SKM-1 treated with dmso at 0.1 percent for 144 hours (cell line): ENCODE results near the gene BAHCC1.
A peak's percentile ranks its signal among the peaks of the same experiment; 100 is the strongest.

ENCODE experiments used
- DNase-seq: peaks from one replicate; lab custom pipeline; 2025; ENCODE audit not compliant: unreplicated experiment; lab: John Stamatoyannopoulos, UW

BAHCC1 gene

GRCh38 chr17:81397314-81398175, 2.3 kb downstream of the BAHCC1 start:
- DNase-seq, result peak; percentile 24

- DNase-seq, result no peak
Measured at GRCh38 chr17:81398176-81398831, 3.0 kb downstream of the BAHCC1 start.

- DNase-seq, result no peak
Measured at GRCh38 chr17:81398832-81399411, 3.7 kb downstream of the BAHCC1 start.

GRCh38 chr17:81399481-81400153, 4.4 kb downstream of the BAHCC1 start:
- DNase-seq, result no peak

- no peak for DNase-seq
Measured at GRCh38 chr17:81400154-81400977, 5.1 kb downstream of the BAHCC1 start.

- DNase-seq, result no peak
Measured at GRCh38 chr17:81400996-81401722, 5.9 kb downstream of the BAHCC1 start.

- no peak for DNase-seq
Measured at GRCh38 chr17:81401723-81402529, 6.7 kb downstream of the BAHCC1 start.

GRCh38 chr17:81402530-81402941, 7.3 kb downstream of the BAHCC1 start:
- no peak for DNase-seq

GRCh38 chr17:81402981-81403467, 7.8 kb downstream of the BAHCC1 start:
- no peak for DNase-seq

GRCh38 chr17:81403671-81404534, 8.6 kb downstream of the BAHCC1 start:
- DNase-seq, result no peak

GRCh38 chr17:81404558-81405165, 9.4 kb downstream of the BAHCC1 start:
- no peak for DNase-seq

- no peak for DNase-seq
Measured at GRCh38 chr17:81405411-81405872, 10.2 kb downstream of the BAHCC1 start.

GRCh38 chr17:81406117-81406953, 11.1 kb downstream of the BAHCC1 start:
- no peak for DNase-seq

- DNase-seq, result no peak
Measured at GRCh38 chr17:81408049-81408448, 12.8 kb downstream of the BAHCC1 start.

- DNase-seq, result no peak
Measured at GRCh38 chr17:81409190-81409935, 14.1 kb downstream of the BAHCC1 start.

- DNase-seq, result no peak
Measured at GRCh38 chr17:81410852-81411251, 15.6 kb downstream of the BAHCC1 start.
